Measurements from ENCODE around the gene IZUMO3.

- TF ChIP-seq CTCF (IDR thresholded peaks at IDR 0.05; ENCODE audit: poor library complexity, severe bottlenecking) = no peak
- TF ChIP-seq RAD21 (conservative IDR thresholded peaks at IDR 0.05) = no peak
- TF ChIP-seq EP300 (conservative IDR thresholded peaks at IDR 0.05; ENCODE audit: poor library complexity, severe bottlenecking) = no peak
- no peak for TF ChIP-seq SMC3 (conservative IDR thresholded peaks at IDR 0.05; ENCODE audit: poor library complexity)
- no peak for TF ChIP-seq TAF1 (IDR thresholded peaks at IDR 0.05; ENCODE audit: low read depth)
These were observed 44.9 kb downstream of the IZUMO3 start for GRCh38 chr9:24500761-24501160.
